ENCODE data around the gene HIVEP1.

HIVEP1 gene

DNA sequence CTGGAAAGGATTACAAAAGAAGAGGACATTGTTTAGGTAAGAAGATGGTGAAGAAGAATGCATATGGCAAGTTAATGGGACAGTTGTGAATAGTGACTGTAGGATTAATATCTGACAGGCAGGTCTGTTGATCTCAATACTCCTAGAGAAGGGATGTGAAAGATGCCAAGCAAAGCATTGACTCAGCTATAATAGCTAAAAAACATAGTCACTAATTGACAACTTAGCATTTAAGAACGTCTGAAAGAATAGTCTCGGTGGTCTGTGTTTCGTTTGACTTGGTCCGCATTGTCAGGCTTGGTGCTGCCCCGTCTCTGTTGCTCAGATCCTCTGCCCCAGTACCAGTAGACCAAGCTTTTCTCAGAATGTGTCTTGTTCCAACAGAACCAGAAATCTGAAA lies 65.9 kb downstream of the HIVEP1 start:
- no peak for ATAC-seq
- TF ChIP-seq ISL1 (CRISPR knock-in tag; IDR thresholded peaks at IDR 0.05), result peak; percentile 91
- no peak for TF ChIP-seq ZNF70 (CRISPR knock-in tag; IDR thresholded peaks at IDR 0.05)
- TF ChIP-seq ZNF8 (CRISPR knock-in tag; IDR thresholded peaks at IDR 0.05), result no peak

DNA sequence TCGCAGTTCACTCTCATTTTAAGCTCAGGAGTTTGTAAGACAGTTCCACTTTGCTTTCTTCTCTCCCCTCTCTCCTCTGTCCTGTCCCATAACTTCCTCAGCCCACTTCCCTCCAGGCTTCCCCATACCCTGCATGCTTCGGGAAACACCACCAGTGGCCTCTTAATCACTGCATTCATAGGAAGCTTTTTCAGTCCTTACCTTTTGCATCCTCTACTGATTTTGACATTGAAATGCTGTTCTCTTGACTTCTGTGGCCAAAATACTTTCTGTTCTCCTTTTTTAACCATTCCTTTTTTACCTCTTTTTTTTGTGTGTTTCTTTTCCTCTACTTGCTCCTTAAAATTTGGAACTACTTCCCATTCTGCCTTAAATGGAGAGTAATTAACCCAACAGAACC lies 69.7 kb downstream of the HIVEP1 start:
- TF ChIP-seq ISL1 (CRISPR knock-in tag; IDR thresholded peaks at IDR 0.05) (no peak), ZFP30 (CRISPR knock-in tag; IDR thresholded peaks at IDR 0.05) (no peak), TOX (CRISPR knock-in tag; IDR thresholded peaks at IDR 0.05; ENCODE audit: borderline replicate concordance) (no peak), PPARA (CRISPR knock-in tag; IDR thresholded peaks at IDR 0.05; ENCODE audit: borderline replicate concordance) (no peak), ZNF70 (CRISPR knock-in tag; IDR thresholded peaks at IDR 0.05) (no peak), RARB (CRISPR knock-in tag; IDR thresholded peaks at IDR 0.05) (no peak)
- TF ChIP-seq, protein P1, sequence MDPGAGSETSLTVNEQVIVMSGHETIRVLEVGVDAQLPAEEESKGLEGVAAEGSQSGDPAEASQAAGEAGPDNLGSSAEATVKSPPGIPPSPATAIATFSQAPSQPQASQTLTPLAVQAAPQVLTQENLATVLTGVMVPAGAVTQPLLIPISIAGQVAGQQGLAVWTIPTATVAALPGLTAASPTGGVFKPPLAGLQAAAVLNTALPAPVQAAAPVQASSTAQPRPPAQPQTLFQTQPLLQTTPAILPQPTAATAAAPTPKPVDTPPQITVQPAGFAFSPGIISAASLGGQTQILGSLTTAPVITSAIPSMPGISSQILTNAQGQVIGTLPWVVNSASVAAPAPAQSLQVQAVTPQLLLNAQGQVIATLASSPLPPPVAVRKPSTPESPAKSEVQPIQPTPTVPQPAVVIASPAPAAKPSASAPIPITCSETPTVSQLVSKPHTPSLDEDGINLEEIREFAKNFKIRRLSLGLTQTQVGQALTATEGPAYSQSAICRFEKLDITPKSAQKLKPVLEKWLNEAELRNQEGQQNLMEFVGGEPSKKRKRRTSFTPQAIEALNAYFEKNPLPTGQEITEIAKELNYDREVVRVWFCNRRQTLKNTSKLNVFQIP (CRISPR knock-in tag; IDR thresholded peaks at IDR 0.05; ENCODE audit: borderline replicate concordance, low read depth), result no peak
- TF ChIP-seq, protein P2, sequence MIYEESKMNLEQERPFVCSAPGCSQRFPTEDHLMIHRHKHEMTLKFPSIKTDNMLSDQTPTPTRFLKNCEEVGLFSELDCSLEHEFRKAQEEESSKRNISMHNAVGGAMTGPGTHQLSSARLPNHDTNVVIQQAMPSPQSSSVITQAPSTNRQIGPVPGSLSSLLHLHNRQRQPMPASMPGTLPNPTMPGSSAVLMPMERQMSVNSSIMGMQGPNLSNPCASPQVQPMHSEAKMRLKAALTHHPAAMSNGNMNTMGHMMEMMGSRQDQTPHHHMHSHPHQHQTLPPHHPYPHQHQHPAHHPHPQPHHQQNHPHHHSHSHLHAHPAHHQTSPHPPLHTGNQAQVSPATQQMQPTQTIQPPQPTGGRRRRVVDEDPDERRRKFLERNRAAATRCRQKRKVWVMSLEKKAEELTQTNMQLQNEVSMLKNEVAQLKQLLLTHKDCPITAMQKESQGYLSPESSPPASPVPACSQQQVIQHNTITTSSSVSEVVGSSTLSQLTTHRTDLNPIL (CRISPR knock-in tag; IDR thresholded peaks at IDR 0.05; ENCODE audit: low read depth), result no peak
- ATAC-seq, result no peak

DNA sequence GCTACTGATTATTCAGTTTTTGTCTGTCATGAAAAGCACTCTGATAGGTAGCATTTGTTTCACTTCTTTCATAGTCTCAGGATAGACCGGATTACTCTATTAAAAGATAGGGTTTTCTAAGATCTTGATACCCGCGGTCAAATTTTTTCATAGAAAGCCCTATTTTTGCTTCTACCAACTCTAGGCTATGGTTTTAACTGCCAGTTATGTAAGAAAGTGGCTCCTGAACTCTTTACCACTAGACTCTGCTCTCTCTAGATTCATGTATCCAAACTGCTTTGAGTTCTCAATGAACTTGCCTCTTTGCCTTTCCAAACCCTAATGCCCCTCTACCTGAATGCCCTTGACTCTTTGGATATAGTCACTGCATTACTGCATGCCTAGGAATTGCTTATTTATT lies 70.3 kb downstream of the HIVEP1 start:
- TF ChIP-seq, protein P1 (CRISPR knock-in tag; IDR thresholded peaks at IDR 0.05; ENCODE audit: borderline replicate concordance, low read depth), result no peak
- TF ChIP-seq, protein P3, sequence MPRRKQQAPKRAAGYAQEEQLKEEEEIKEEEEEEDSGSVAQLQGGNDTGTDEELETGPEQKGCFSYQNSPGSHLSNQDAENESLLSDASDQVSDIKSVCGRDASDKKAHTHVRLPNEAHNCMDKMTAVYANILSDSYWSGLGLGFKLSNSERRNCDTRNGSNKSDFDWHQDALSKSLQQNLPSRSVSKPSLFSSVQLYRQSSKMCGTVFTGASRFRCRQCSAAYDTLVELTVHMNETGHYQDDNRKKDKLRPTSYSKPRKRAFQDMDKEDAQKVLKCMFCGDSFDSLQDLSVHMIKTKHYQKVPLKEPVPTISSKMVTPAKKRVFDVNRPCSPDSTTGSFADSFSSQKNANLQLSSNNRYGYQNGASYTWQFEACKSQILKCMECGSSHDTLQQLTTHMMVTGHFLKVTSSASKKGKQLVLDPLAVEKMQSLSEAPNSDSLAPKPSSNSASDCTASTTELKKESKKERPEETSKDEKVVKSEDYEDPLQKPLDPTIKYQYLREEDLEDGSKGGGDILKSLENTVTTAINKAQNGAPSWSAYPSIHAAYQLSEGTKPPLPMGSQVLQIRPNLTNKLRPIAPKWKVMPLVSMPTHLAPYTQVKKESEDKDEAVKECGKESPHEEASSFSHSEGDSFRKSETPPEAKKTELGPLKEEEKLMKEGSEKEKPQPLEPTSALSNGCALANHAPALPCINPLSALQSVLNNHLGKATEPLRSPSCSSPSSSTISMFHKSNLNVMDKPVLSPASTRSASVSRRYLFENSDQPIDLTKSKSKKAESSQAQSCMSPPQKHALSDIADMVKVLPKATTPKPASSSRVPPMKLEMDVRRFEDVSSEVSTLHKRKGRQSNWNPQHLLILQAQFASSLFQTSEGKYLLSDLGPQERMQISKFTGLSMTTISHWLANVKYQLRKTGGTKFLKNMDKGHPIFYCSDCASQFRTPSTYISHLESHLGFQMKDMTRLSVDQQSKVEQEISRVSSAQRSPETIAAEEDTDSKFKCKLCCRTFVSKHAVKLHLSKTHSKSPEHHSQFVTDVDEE (CRISPR knock-in tag; IDR thresholded peaks at IDR 0.05), result no peak
- TF ChIP-seq, protein P4, sequence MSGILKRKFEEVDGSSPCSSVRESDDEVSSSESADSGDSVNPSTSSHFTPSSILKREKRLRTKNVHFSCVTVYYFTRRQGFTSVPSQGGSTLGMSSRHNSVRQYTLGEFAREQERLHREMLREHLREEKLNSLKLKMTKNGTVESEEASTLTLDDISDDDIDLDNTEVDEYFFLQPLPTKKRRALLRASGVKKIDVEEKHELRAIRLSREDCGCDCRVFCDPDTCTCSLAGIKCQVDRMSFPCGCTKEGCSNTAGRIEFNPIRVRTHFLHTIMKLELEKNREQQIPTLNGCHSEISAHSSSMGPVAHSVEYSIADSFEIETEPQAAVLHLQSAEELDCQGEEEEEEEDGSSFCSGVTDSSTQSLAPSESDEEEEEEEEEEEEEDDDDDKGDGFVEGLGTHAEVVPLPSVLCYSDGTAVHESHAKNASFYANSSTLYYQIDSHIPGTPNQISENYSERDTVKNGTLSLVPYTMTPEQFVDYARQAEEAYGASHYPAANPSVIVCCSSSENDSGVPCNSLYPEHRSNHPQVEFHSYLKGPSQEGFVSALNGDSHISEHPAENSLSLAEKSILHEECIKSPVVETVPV (CRISPR knock-in tag; IDR thresholded peaks at IDR 0.05), result no peak
- TF ChIP-seq BACH2 (CRISPR knock-in tag; IDR thresholded peaks at IDR 0.05; ENCODE audit: borderline replicate concordance), result no peak
- no peak for TF ChIP-seq TCF4 (CRISPR knock-in tag; IDR thresholded peaks at IDR 0.05; ENCODE audit: borderline replicate concordance)
- ATAC-seq, result no peak

DNA sequence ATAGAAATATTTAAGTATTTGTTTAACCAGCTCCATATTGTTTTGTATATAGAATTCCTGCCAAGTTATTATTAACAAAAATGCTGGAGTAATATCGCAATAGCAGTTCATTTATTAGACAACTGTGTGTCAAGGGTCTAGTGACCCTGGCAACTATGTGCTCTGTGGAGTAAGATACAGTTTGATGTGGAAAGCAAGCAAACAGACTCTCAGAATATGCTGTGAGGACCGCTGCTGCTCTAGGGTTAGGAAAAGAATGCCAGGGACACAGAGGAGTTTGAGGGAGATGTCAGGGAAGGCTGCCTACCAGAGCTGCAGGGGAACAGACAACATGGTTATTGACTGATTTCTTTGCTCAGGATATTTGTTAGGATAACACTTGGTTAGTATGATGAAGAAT lies 71.2 kb downstream of the HIVEP1 start:
- no peak for ATAC-seq
- TF ChIP-seq SNAI2 (CRISPR knock-in tag; IDR thresholded peaks at IDR 0.05) (no peak), OSR1 (CRISPR knock-in tag; IDR thresholded peaks at IDR 0.05) (no peak), ESRRG (CRISPR knock-in tag; IDR thresholded peaks at IDR 0.05) (no peak), TCF4 (CRISPR knock-in tag; IDR thresholded peaks at IDR 0.05; ENCODE audit: borderline replicate concordance) (no peak), ARNTL (CRISPR knock-in tag; IDR thresholded peaks at IDR 0.05; ENCODE audit: borderline replicate concordance, low read depth) (no peak), BACH2 (CRISPR knock-in tag; IDR thresholded peaks at IDR 0.05; ENCODE audit: borderline replicate concordance) (no peak), CSDC2 (CRISPR knock-in tag; IDR thresholded peaks at IDR 0.05) (no peak), ZNF565 (CRISPR knock-in tag; conservative IDR thresholded peaks at IDR 0.05; ENCODE audit: low read depth) (no peak), PPARA (CRISPR knock-in tag; IDR thresholded peaks at IDR 0.05; ENCODE audit: borderline replicate concordance) (no peak), ZFP30 (CRISPR knock-in tag; IDR thresholded peaks at IDR 0.05) (no peak), ZC3H10 (CRISPR knock-in tag; IDR thresholded peaks at IDR 0.05) (no peak), RARB (CRISPR knock-in tag; IDR thresholded peaks at IDR 0.05) (no peak), ISL1 (CRISPR knock-in tag; IDR thresholded peaks at IDR 0.05) (no peak)
- TF ChIP-seq, protein P3 (CRISPR knock-in tag; IDR thresholded peaks at IDR 0.05), result no peak
- TF ChIP-seq, protein P1 (CRISPR knock-in tag; IDR thresholded peaks at IDR 0.05; ENCODE audit: borderline replicate concordance, low read depth), result no peak
- TF ChIP-seq, protein P4 (CRISPR knock-in tag; IDR thresholded peaks at IDR 0.05), result no peak
